B cell (primary cell): ENCODE results near the gene PHF20. TPM values are rescaled to one million over a fixed set of nuclear protein-coding genes. Genes with fewer than 3 reads are reported as not detected.

Source experiments
- ATAC-seq: fragments of 200-7000 bp; cut with Tn5 transposase; one replicate; pipeline ENCODE4 v1.10.0; 2021; ENCODE audit warnings: low read depth, mild to moderate bottlenecking, moderate number of reproducible peaks, moderate library complexity
- CTCF ChIA-PET: fragments of 350-600 bp; sonication (Branson Sonifier 250); formaldehyde crosslinking; loops from one replicate; lab custom pipeline; 2021; ENCODE audit warnings: antibody characterized with exemption, inconsistent platforms; lab: Charles Lee
- POLR2A ChIA-PET: fragments of 350-600 bp; sonication (Branson Sonifier 250); formaldehyde crosslinking; loops from one replicate; lab custom pipeline; 2021; ENCODE audit warnings: antibody characterized with exemption; lab: Charles Lee
- DNase-seq: peaks from one replicate; pipeline ENCODE4 v3.0.0; 2013
- H2AFZ ChIP-seq: 2 replicates; pipeline ENCODE4 v1.6.1; 2012; ENCODE audit warnings: mild to moderate bottlenecking, low read depth, low read length; ENCODE audit not compliant: insufficient read depth, poor library complexity, severe bottlenecking
- H3K27ac ChIP-seq, 2 donors: 1 replicate in 1 of 2; 2 replicates in 1 of 2; pipeline ENCODE4 v1.5.1; 2012 to 2013; ENCODE audit warnings: low read length in 2 of 2, mild to moderate bottlenecking in 2 of 2, moderate library complexity in 1 of 2
- H3K27me3 ChIP-seq, 4 experiments: fragments of 200-600 bp in 1 of 4; sonication (generic) in 1 of 4; replicated peaks in 1 of 4; 1 replicate in 2 of 4; 2 replicates in 2 of 4; pipeline versions ENCODE4 v1.6.1 to v1.7.0; 2013 to 2016; ENCODE audit warnings: low read length in 3 of 4, mild to moderate bottlenecking in 2 of 4, mixed read lengths in 1 of 4, moderate library complexity in 1 of 4; ENCODE audit not compliant: insufficient read depth in 4 of 4, control insufficient read depth in 3 of 4; ENCODE audit errors: control extremely low read depth in 1 of 4
- H3K36me3 ChIP-seq, 2 experiments: replicated peaks in 1 of 2; 1 replicate in 1 of 2; 2 replicates in 1 of 2; pipeline versions ENCODE4 v1.6.1 to v1.7.1; 2013; ENCODE audit warnings: low read length in 1 of 2; ENCODE audit not compliant: insufficient read depth in 2 of 2, control insufficient read depth in 1 of 2; ENCODE audit errors: control extremely low read depth in 1 of 2, extremely low read depth in 1 of 2
- H3K4me1 ChIP-seq, 2 donors: fragments of 200-600 bp in 1 of 2; sonication (generic) in 1 of 2; 1 replicate in 1 of 2; 2 replicates in 1 of 2; pipeline versions ENCODE4 v1.5.1 to v1.6.1; 2013 to 2017; ENCODE audit warnings: low read length in 2 of 2; ENCODE audit not compliant: control insufficient read depth in 2 of 2, insufficient read depth in 2 of 2
- H3K4me2 ChIP-seq: replicated peaks from 2 replicates; pipeline ENCODE3; 2012; ENCODE audit warnings: mild to moderate bottlenecking, low read depth, low read length; ENCODE audit not compliant: poor library complexity, severe bottlenecking
- H3K4me3 ChIP-seq, 5 experiments: fragments of 200-600 bp in 1 of 5; sonication (generic) in 1 of 5; 1 replicate in 3 of 5; 2 replicates in 2 of 5; pipeline versions ENCODE4 v1.5.1 to v1.7.0; 2011 to 2016; ENCODE audit warnings: low read length in 4 of 5, mild to moderate bottlenecking in 4 of 5, low read depth in 2 of 5, control low read depth in 1 of 5, moderate library complexity in 1 of 5; ENCODE audit not compliant: insufficient read depth in 1 of 5; ENCODE audit errors: control extremely low read depth in 1 of 5, extremely low read depth in 1 of 5
- H3K79me2 ChIP-seq: fragments of 200-600 bp; sonication (generic); one replicate; pipeline ENCODE4 v1.6.0; 2016; ENCODE audit warnings: low read length; ENCODE audit not compliant: control insufficient read depth, insufficient read depth
- H3K9ac ChIP-seq: fragments of 200-600 bp; sonication (generic); 2 replicates; pipeline ENCODE4 v1.6.1; 2017; ENCODE audit warnings: mild to moderate bottlenecking, low read length, moderate library complexity
- H3K9me3 ChIP-seq, 3 donors: one replicate each; pipeline versions ENCODE4 v1.6.1 to v1.7.1; 2013; ENCODE audit warnings: low read length in 2 of 3; ENCODE audit not compliant: control insufficient read depth in 2 of 3, insufficient read depth in 1 of 3; ENCODE audit errors: control extremely low read depth in 1 of 3
- H4K20me1 ChIP-seq: 2 replicates; pipeline ENCODE4 v1.6.0; 2012; ENCODE audit warnings: mild to moderate bottlenecking, low read length; ENCODE audit not compliant: insufficient read depth, control insufficient read depth, poor library complexity, severe bottlenecking
- H3K27ac Mint-ChIP-seq: one replicate; pipeline ENCODE4 v1.8.0; 2021; ENCODE audit warnings: mixed read lengths
- H3K27me3 Mint-ChIP-seq: one replicate; pipeline ENCODE4 v1.8.0; 2021; ENCODE audit warnings: mixed read lengths
- H3K4me1 Mint-ChIP-seq: one replicate; pipeline ENCODE4 v1.8.0; 2021; ENCODE audit warnings: mixed read lengths
- H3K4me3 Mint-ChIP-seq: one replicate; pipeline ENCODE4 v1.8.0; 2021; ENCODE audit warnings: mixed read lengths
- H3K9me3 Mint-ChIP-seq: one replicate; pipeline ENCODE4 v1.8.0; 2022; ENCODE audit warnings: mixed read lengths; ENCODE audit not compliant: insufficient read depth
- EZH2 ChIP-seq: IDR thresholded peaks from 2 replicates; pipeline ENCODE4 v1.6.1; 2012; ENCODE audit warnings: borderline replicate concordance, low read depth, mild to moderate bottlenecking, moderate library complexity, low read length; ENCODE audit not compliant: insufficient read depth, poor library complexity, severe bottlenecking
- WGBS: methylation state at CpG from one replicate; pipeline ENCODE4 v1.1.5; 2013; ENCODE audit warnings: missing lambda C conversion rate; ENCODE audit not compliant: insufficient coverage; 5-methylcytosine and 5-hydroxymethylcytosine counted together
- intact Hi-C: fragments of 100-400 bp; cut with micrococcal nuclease; formaldehyde crosslinking; loops from one replicate; pipeline ENCODE4 v1.10.0; 2022
- polyA plus RNA-seq: library from polyadenylated mRNA; depleted of rRNA; stranded (reverse); fragments of >200 nt; gene quantifications from 2 replicates; pipeline ENCODE4 v1.2.3, GENCODE V29; 2012
- total RNA-seq, 2 donors: library from RNA; stranded (reverse); fragments of 120-200 nt in 1 of 2; gene quantifications; 1 replicate in 1 of 2; 2 replicates in 1 of 2; pipeline versions ENCODE4 v1.2.3 to v1.2.4, GENCODE V29; 2013 to 2022
- TF ChIP-seq, protein P1 (sequence below): fragments of 200-600 bp; IDR thresholded peaks from one replicate; pipeline ENCODE4 v1.8.0; 2022; ENCODE audit warnings: antibody characterized with exemption, mild to moderate bottlenecking

Gene PHF20
- total and polyA plus RNA-seq, 2 donors (not counting 1 experiment from before 2014, with no cell fraction given) = 53.6 to 92.3 TPM

- H3K9ac ChIP-seq = no peak overlapping the region
- Mint-ChIP-seq H3K27ac (no peak overlapping the region), H3K9me3 (no peaks in the 10 kb centered on the region), H3K4me3 (peak overlapping the region; percentile 26), H3K4me1 (peaks cover 59% of the 10 kb centered on the region), H3K27me3 (no peaks in the 10 kb centered on the region)
- peaks cover 41 to 47% of the 10 kb centered on the region in 2 donors for H3K4me1 ChIP-seq
- ATAC-seq (no peak), DNase-seq (no peak)
- intact Hi-C loops = no loop called here
- ChIA-PET POLR2A (interaction anchor here (0.7 kb wide), 1 partner anchor 34 kb away, joined by 8 read pairs; no protein-coding TSS in a partner anchor), CTCF (interaction anchor here (1.4 to 2.6 kb wide), 4 partner anchors 25 to 146 kb away, joined by 5 to 8 read pairs (median 5); partner anchors contain the start of gene PHF20)
- H3K27me3 ChIP-seq = no peaks in the 10 kb centered on the region
- WGBS = no CpG with 5 or more reads among the region's 4 CpGs
- H2AFZ ChIP-seq = no peak overlapping the region
- H3K27ac ChIP-seq = peak overlapping the region in 1 of 2 donors; percentile 16
- peaks cover 2 to 66% of the 10 kb centered on the region in 2 experiments for H3K36me3 ChIP-seq
- peak overlapping the region; percentile 27 for H3K4me2 ChIP-seq
- H3K9me3 ChIP-seq = no peaks in the 10 kb centered on the region
- H3K79me2 ChIP-seq = peaks cover 84% of the 10 kb centered on the region
- H4K20me1 ChIP-seq = peaks cover 74% of the 10 kb centered on the region
- TF ChIP-seq EZH2 = no peak
- TF ChIP-seq, protein P1, sequence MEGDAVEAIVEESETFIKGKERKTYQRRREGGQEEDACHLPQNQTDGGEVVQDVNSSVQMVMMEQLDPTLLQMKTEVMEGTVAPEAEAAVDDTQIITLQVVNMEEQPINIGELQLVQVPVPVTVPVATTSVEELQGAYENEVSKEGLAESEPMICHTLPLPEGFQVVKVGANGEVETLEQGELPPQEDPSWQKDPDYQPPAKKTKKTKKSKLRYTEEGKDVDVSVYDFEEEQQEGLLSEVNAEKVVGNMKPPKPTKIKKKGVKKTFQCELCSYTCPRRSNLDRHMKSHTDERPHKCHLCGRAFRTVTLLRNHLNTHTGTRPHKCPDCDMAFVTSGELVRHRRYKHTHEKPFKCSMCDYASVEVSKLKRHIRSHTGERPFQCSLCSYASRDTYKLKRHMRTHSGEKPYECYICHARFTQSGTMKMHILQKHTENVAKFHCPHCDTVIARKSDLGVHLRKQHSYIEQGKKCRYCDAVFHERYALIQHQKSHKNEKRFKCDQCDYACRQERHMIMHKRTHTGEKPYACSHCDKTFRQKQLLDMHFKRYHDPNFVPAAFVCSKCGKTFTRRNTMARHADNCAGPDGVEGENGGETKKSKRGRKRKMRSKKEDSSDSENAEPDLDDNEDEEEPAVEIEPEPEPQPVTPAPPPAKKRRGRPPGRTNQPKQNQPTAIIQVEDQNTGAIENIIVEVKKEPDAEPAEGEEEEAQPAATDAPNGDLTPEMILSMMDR = no peak
- H3K4me3 ChIP-seq = no peak overlapping the region
These were observed 33.2 kb upstream of the PHF20 start for GRCh38 chr20:35738410-35739179.
